ENCODE data around the gene RPP21. TPM values are rescaled to one million over a fixed set of nuclear protein-coding genes. Genes with fewer than 3 reads are reported as not detected.

Gene RPP21
- polyA plus RNA-seq (2013, experiment 1 of 2; ENCODE audit: insufficient read length): 46.0 TPM
- polyA plus RNA-seq (2013, experiment 2 of 2; ENCODE audit: insufficient read length): 29.3 TPM

- peak; percentile 82 for DNase-seq
These were observed at the start of gene RPP21 for GRCh38 chr6:30344868-30345671. TSS of gene RPP21 (plus strand) at chr6:30345156. CDS start at chr6:30345172, 16 bp downstream.

GRCh38 chr6:30295837-30296236, 49.1 kb upstream of the RPP21 start:
- no peak for DNase-seq

GRCh38 chr6:30304002-30304401, 41.0 kb upstream of the RPP21 start:
- DNase-seq: no peak

GRCh38 chr6:30311101-30311500, 33.9 kb upstream of the RPP21 start:
- DNase-seq: peak; percentile 5

- DNase-seq: no peak
These were observed 33.3 kb upstream of the RPP21 start for GRCh38 chr6:30311671-30312070.

- DNase-seq: no peak
These were observed 32.7 kb upstream of the RPP21 start for GRCh38 chr6:30312266-30312665.

- DNase-seq: no peak
These were observed 32.2 kb upstream of the RPP21 start for GRCh38 chr6:30312676-30313321.

GRCh38 chr6:30315156-30315555, 29.8 kb upstream of the RPP21 start:
- DNase-seq: no peak

GRCh38 chr6:30317913-30318589, 26.9 kb upstream of the RPP21 start:
- DNase-seq: no peak

GRCh38 chr6:30319146-30319835, 25.7 kb upstream of the RPP21 start:
- DNase-seq: peak; percentile 18

- peak; percentile 28 for DNase-seq
These were observed 23.1 kb upstream of the RPP21 start for GRCh38 chr6:30321692-30322388.

GRCh38 chr6:30322527-30323501, 22.1 kb upstream of the RPP21 start:
- peak; percentile 89 for DNase-seq

GRCh38 chr6:30323806-30324205, 21.1 kb upstream of the RPP21 start:
- DNase-seq: peak; percentile 24

- DNase-seq: peak; percentile 62
These were observed 19.6 kb upstream of the RPP21 start for GRCh38 chr6:30325150-30325872.

GRCh38 chr6:30325873-30326525, 19.0 kb upstream of the RPP21 start:
- peak; percentile 83 for DNase-seq

- DNase-seq: peak; percentile 81
These were observed 18.3 kb upstream of the RPP21 start, which contains the start of gene TRIM39 for GRCh38 chr6:30326526-30327231. TSS of gene TRIM39 (plus strand) at chr6:30326927. CDS start at chr6:30329318, 2,391 bp downstream.

GRCh38 chr6:30327232-30327746, 17.7 kb upstream of the RPP21 start:
- no peak for DNase-seq

GRCh38 chr6:30328397-30328796, 16.6 kb upstream of the RPP21 start:
- DNase-seq: no peak

Measured in fibroblast of skin of back (primary cell).